GM19324 (cell line): Measurements from ENCODE around the gene CYP21A2.
"Not testable (repeated sequence)": the region's sequence is repeated elsewhere in the genome, so short reads cannot be mapped to it uniquely, and the experiment has no call there.

Source experiments
- ATAC-seq: cut with Tn5 transposase; IDR thresholded peaks from one replicate; pipeline ENCODE4 v1.9.1; 2021; ENCODE audit warnings: mild to moderate bottlenecking, moderate library complexity; ENCODE audit not compliant: unreplicated experiment, low FRiP score

Gene CYP21A2

GRCh38 chr6:32049736-32050135 lies 11.5 kb downstream of the CYP21A2 start:
- not testable (repeated sequence) for ATAC-seq

DNA sequence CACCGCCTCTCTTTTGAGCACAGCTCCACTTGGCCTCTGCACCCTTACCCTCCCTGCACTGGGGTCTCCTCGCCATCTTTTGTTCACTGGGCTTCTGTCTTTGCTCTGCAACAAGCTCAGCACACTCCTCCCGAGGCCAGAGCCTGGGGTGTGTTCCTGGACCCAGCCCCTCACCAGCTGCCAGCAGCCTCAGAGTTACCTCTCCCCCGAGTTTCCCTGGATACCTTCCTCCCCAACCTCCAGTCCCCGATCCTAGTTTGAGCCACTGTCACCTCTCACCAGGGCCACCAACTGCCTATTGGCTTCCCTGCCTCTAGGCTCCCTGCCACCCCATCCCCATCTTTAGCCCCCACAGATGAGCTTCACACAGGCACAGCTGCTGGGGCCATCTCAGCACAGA lies 12.3 kb downstream of the CYP21A2 start:
- ATAC-seq = no peak

GRCh38 chr6:32052626-32053025 lies 14.4 kb downstream of the CYP21A2 start:
- not testable (repeated sequence) for ATAC-seq

- ATAC-seq = not testable (repeated sequence)
Observed at GRCh38 chr6:32053314-32053713, 15.1 kb downstream of the CYP21A2 start.

- ATAC-seq = not testable (repeated sequence)
Observed at GRCh38 chr6:32055756-32056155, 17.5 kb downstream of the CYP21A2 start.

DNA sequence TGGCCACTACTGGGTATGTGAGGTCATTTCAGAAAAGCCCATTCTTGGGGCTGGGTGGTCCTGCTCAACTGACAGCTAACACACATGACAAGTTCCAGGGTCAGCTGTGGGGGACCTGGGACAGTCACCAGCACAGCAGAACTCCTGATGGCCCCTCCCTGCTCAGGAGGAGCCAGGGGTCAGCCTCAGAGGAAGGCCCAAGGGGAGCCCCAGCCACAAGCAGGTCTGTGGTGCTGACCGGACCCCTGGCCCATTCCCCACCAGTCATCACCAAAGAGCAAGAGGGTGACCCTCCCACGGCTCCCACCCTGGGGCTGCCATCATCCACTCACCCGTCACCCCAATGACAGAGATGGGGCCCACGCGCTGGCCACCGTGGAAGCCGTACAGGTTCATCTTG lies 18.0 kb downstream of the CYP21A2 start:
- ATAC-seq = no peak

- no peak for ATAC-seq
Observed at GRCh38 chr6:32057966-32058365, 19.8 kb downstream of the CYP21A2 start.

- ATAC-seq = no peak
Observed at GRCh38 chr6:32058511-32058963, 20.3 kb downstream of the CYP21A2 start.

- no peak for ATAC-seq
Observed at GRCh38 chr6:32060966-32061655, 22.9 kb downstream of the CYP21A2 start.

- ATAC-seq = no peak
Observed at GRCh38 chr6:32064706-32065105, 26.5 kb downstream of the CYP21A2 start.

DNA sequence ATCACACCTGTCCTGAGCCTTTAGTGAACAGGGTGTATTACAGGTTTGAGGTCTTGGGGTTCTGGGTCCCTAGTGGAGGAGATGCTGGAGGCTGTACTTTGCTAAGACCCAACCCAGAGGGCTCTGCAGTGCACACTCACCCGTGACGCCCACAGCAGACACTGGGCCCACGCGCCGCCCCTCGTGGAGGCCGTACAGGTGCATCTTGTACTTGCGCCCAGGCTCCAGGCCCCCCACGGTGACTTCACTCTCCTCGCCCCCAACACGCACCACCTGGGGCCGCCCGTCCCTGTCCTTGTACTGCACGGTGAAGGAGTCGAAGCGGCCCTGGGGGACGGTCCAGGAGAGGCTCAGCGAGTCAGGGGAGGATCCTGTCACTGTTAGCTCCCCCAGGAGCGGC lies 29.3 kb downstream of the CYP21A2 start:
- ATAC-seq = not testable (repeated sequence)

GRCh38 chr6:32068315-32068714 lies 30.1 kb downstream of the CYP21A2 start:
- ATAC-seq = not testable (repeated sequence)

DNA sequence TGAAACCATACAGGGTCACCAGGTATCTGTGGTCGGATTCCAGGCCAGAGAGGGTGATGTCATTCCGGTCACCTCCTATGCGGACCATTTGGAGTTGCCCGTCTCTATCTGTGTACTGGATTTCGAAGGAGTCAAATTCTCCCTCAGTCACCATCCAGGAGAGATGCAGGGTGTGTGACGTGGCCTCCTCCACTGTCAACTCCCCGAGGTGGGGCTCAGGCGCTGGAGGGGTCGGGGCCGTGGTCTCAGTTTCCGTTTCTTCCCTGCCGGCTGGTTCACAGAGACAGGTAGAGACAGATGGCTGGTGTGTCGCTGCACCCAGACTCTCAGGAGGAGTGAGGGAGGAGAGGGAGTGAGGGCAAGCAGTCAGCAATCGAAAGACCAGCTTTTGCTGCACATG lies 30.7 kb downstream of the CYP21A2 start:
- ATAC-seq = no peak

GRCh38 chr6:32069460-32069859 lies 31.2 kb downstream of the CYP21A2 start:
- no peak for ATAC-seq

- no peak for ATAC-seq
Observed at GRCh38 chr6:32069878-32070515, 31.8 kb downstream of the CYP21A2 start.

DNA sequence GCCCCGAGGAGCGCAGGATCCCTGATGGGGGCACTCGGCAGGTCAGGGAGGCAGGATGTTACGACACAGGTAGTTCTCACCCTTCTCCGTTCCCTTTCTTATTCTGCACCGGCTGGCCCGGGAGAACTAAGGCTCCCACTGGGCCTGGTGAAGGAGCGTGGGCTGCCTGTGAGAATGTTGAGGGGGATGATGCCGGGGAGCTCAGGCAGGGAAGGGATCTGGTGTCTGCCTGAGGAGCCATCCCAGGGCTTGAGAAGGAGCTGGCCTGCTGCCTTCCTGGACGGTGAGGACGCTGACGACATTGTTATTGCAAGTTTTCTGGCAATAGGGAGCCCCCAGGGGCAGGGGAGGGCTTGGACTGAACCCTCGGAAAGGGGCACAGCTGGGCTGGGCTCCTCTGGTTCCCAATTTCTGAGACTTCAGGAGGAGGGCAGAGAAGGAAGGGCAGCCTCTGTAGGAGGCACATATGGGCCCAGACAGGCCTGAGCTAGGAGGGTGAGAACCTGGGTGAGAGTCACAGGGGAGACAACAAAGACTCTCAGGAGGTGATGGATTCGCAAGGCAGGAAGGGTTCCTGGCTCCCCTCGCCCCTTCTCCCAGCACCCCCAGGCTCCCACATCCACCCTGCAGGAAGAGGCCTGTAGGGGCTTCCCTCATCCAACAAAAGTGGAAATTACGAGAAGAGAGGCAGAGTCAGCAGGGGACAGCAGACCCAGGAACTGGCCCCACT lies 32.8 kb downstream of the CYP21A2 start:
- ATAC-seq = no peak

DNA sequence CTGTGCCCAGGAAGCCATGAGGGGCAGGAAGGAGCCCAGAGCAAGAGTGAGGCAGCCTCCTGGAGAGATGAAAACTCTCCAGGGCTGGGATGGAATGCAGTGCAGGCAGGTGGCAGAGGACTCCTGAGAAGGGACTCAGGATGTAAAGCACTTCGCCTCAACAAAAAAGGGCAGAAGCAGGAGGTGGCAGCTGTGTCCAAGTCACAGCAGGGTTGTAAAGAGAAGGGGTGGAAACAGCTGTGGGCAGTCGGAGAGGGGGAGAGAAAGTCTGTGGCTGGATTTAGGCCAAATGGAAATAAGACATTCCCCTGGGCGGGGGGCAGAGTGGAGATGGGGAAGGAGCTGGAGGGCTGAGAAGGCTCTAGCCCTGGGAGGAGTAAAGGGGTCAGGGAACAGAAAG lies 34.9 kb downstream of the CYP21A2 start:
- ATAC-seq = no peak

- no peak for ATAC-seq
Observed at GRCh38 chr6:32073613-32074012, 35.4 kb downstream of the CYP21A2 start.

DNA sequence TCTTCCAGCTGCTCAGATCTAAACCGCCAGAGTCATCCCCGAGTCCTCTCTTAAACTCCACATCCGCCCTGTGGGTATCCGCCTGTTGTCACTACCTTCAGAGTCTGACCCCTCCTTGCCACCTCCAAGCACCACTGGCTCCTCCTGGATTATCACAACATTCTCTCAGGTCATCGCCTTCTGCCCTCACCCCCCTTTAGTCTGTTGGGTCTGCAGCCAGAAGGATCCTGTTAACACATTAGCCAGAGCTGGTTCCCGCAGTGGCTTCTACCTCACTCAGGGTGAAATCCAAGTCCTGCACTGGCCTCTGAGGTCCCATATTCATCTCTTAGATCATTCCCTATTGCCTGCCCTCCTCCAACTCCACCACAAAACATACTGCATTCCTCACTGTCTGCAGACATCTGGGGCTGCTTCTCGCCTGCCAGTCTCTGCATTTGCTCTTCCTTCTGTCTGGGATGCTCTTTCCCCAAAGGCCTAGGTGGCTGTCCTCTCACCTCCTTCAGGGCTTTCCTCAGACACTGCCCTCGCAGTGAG lies 36.8 kb downstream of the CYP21A2 start:
- no peak for ATAC-seq

DNA sequence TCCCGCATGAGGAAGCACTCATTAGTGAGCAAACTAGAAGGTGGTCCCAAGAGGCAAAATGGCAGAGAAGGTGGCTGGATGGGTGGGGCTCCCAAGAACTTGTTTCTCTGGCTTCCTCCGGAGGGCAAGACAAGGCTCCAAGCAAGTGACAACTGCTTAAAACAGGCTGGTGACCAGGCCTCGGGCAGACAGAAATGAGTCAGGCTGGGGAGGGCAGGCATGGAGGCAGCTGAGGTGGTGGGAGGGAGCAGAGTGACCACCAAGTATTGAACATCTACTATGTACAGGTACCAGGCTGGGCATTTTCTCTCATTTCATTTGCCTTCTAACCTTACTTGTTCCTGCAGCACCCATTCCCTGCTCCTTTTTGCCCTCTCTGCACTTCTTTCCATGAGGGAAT lies 37.6 kb downstream of the CYP21A2 start:
- no peak for ATAC-seq

DNA sequence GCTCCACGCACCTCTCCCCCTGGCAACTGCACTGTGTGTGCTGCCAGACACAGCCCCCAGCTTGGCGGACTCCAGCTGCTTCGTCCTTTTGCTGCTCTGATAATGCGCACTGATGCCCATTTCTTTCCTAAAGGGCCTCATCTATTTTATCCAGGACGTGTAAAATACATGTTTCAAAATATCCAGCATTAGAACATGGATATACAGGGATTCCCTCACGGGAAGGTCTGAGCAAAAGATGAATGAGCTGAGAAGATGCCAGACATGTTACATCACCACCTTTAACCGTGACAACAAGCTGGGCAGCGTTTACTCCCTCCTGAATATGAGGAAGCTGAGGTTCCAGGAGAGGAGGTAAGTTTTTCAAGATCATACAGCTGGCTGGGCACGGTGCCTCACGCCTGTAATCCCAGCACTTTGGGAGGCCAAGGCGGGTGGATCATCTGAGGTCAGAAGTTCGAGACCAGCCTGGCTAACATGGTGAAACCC lies 38.1 kb downstream of the CYP21A2 start:
- ATAC-seq = no peak
